Left forelimb (tissue), 1 donor: ENCODE data around the gene CHST4.
"Not testable (repeated sequence)": the region's sequence is repeated elsewhere in the genome, so short reads cannot be mapped to it uniquely, and the experiment has no call there.

Source experiments
- DNase-seq: peaks from one replicate; pipeline ENCODE4 v3.0.0-alpha.2; 2018; ENCODE audit warnings: low spot score

CHST4 gene

GRCh38 chr16:71570144-71570543 lies 43.9 kb downstream of the CHST4 start:
- no peak for DNase-seq

DNA sequence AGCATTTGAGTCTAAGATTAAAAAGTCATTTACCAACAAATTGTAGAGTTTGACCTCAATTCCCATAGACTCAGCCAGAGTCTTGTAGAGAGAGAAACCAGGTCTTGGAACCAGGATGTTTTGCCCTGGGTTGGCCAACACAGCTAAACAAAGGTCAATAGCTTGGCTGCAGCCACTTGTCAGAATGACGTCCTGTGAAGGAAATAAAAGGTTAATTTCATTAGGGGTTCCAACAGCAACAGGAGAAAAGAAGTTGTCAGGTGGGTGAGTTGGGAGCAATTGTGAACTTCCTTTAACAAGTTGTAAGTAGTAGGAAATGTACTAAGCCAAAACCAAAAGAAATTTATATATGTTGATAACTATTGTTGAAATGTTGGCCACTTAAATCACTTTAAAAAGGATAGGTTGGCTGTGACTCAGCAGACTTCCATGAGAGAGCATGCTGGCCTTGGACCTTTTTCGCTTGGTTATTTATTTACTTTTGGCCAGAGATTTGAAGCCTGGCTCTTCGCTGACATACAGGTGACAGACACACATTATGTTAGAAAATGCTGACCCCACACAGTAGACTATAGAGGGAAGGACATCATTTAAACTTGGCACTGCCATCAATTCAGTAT lies 46.4 kb downstream of the CHST4 start:
- no peak for DNase-seq

DNA sequence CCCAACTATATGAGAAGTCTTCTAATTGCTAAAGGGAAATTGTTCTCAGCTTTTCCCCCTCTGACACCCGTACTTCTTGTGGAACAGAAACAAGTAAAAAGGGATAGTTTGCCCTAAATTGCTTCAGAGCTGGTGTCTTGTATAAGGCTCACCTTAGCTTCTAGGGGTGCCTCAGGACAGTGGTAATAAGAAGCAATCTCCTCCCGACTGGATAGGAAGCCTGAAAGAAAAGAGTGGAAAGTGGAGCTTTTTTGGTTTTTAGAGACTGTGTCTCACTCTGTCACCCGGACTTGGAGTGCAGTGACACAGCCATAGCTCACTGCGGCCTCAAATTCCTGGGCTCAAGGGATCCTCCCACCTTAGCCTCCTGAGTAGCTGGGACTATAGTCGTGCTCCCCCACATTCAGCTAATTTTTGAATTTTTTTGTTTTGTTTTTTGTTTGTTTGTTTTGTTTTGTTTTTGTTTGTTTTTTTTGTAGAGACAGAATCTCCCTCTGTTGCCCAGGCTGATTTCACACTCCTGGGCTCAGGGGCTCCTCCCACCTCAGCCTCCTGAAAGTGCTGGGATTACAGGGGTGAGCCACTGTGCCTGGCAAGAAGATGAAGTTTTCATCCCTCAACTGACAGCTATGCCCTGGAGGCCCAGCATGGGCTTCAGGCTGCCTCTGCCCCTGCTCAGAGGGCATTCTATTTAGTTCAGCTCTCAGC lies 47.3 kb downstream of the CHST4 start:
- no peak for DNase-seq

DNA sequence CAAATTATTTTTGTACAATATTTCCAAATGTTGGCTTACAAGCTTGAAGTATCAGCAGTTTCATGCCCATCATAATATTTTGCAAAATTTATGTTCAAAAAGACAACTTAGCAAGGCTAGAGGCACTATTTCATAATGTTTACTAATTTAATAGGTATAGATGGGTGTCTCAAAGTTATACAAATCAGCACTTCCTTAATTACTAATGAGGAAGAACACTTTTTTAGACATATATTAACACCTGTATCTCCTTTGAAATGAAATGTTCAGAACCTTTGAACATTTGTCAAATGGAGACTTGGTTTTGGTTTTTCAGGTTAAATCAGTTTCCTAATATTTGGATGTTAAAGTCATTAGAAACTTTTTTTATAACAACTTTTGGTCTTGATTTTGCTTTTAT lies 48.5 kb downstream of the CHST4 start:
- DNase-seq: no peak

GRCh38 chr16:71576971-71577370 lies 50.7 kb downstream of the CHST4 start, which contains the start of gene TAT:
TSS of gene TAT (minus strand) at chr16:71577092. CDS start at chr16:71576415, 677 bp downstream.
- no peak for DNase-seq

- not testable (repeated sequence) for DNase-seq
These were observed 56.3 kb downstream of the CHST4 start for GRCh38 chr16:71582553-71582848.

GRCh38 chr16:71584543-71585317 lies 58.5 kb downstream of the CHST4 start:
- DNase-seq: no peak

DNA sequence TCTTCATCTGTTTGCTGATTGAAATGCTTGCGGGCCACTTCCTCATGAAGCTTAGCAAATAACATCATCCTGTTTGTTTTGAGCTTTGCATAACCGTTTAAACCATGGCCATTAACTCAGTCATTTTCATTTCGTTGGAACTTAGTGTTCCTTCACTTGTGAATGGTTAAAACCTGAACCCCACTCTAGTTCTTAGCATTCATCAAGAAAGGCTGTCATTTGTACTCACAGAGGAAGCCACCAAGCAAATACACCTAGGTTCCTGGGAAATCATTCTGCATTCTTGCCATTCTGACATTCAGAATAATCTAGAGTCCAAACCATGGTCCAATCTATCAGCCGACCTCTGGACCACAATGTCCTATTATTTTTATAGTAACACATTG lies 59.1 kb downstream of the CHST4 start:
- DNase-seq: no peak
